GM10248 (cell line): Measurements from ENCODE around the gene TMEM198.
A peak's percentile ranks its signal among the peaks of the same experiment; 100 is the strongest.

Experiments used
- CTCF ChIA-PET: fragments of 300-600 bp; sonication (Branson Sonifier 250); formaldehyde crosslinking; extraction: SDS; loops from one replicate; lab custom pipeline; 2021; ENCODE audit warnings: antibody characterized with exemption; lab: Yijun Ruan, JAX
- POLR2A ChIA-PET: fragments of 350-650 bp; sonication (Branson Sonifier 250); formaldehyde crosslinking; extraction: SDS; loops from one replicate; lab custom pipeline; 2020; ENCODE audit warnings: antibody characterized with exemption; lab: Yijun Ruan, JAX
- DNase-seq: peaks from one replicate; pipeline ENCODE4 v3.0.0; 2012; ENCODE audit errors: extremely low spot score
- TF ChIP-seq, protein P1 (sequence below): IDR thresholded peaks from 2 replicates; pipeline ENCODE4 v1.5.1; 2012; ENCODE audit warnings: mild to moderate bottlenecking, low read depth; ENCODE audit errors: extremely low read depth, missing control alignments, control extremely low read depth

Gene TMEM198

GRCh38 chr2:219516888-219517287, 26.9 kb upstream of the TMEM198 start:
- DNase-seq, result no peak
- ChIA-PET CTCF (interaction anchor here (1.0 to 7.2 kb wide), 6 partner anchors 9 to 114 kb away, joined by 3 to 80 read pairs (median 3); no protein-coding TSS in a partner anchor), POLR2A (interaction anchor here (1.5 kb wide), 1 partner anchor 19 kb away, joined by 5 read pairs; the partner anchor contains the start of gene GMPPA)
- TF ChIP-seq, protein P1, sequence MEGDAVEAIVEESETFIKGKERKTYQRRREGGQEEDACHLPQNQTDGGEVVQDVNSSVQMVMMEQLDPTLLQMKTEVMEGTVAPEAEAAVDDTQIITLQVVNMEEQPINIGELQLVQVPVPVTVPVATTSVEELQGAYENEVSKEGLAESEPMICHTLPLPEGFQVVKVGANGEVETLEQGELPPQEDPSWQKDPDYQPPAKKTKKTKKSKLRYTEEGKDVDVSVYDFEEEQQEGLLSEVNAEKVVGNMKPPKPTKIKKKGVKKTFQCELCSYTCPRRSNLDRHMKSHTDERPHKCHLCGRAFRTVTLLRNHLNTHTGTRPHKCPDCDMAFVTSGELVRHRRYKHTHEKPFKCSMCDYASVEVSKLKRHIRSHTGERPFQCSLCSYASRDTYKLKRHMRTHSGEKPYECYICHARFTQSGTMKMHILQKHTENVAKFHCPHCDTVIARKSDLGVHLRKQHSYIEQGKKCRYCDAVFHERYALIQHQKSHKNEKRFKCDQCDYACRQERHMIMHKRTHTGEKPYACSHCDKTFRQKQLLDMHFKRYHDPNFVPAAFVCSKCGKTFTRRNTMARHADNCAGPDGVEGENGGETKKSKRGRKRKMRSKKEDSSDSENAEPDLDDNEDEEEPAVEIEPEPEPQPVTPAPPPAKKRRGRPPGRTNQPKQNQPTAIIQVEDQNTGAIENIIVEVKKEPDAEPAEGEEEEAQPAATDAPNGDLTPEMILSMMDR, result no peak

- no peak for DNase-seq
- TF ChIP-seq, protein P1, result no peak
- ChIA-PET POLR2A (interaction anchor here (1.5 kb wide), 1 partner anchor 20 kb away, joined by 5 read pairs; the partner anchor contains the start of gene GMPPA), CTCF (interaction anchor here (0.6 to 7.2 kb wide), 8 partner anchors 9 to 115 kb away, joined by 3 to 80 read pairs (median 3); partner anchors contain the start of gene GMPPA)
Observed at GRCh38 chr2:219517954-219518778, 25.7 kb upstream of the TMEM198 start.

DNA sequence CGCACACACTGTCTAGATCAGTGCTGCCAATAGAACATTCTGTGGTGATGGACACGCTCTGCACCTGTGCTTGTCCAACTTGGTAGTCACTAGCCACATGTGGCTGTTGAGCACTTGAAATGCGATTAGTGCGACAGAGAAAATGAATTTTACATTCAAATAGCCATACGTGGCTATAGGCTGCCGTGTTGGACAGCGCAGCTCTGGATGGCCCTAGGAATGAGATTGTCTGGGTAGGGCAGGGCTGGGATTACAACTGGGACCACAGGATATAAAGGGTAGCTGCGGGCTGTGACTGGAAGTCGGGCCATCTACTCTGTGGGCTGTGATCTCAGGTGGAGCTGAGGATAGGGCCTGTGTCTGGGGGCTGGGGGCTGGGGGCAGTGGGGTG, 24.3 kb upstream of the TMEM198 start:
- TF ChIP-seq, protein P1, result no peak
- ChIA-PET CTCF (interaction anchor here (1.2 to 7.2 kb wide), 6 partner anchors 10 to 47 kb away, joined by 3 to 80 read pairs (median 5); a partner anchor contains a TSS), POLR2A (no interaction called here)
- no peak for DNase-seq

DNA sequence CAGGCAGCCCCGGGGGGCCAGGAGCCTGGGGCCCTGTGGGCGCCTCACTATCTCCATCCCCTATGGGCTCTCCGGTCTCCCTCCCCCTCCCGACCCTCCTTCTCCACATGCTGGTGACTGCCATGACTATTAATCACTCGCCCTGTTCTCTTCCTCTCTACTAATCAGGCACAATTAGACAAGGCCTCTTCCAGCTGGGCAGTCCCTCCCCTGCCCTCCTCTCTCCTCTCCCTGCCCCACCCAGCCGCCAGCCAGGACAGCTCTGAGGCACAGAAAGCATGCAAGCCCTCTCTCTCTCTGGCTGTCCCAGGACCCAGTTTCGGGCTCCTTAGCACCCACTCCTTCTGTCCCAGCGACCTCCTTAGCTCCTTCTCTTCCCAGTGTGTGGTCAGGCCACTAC, 23.7 kb upstream of the TMEM198 start:
- ChIA-PET POLR2A (no interaction called here), CTCF (interaction anchor here (0.7 to 7.2 kb wide), 10 partner anchors 8 to 117 kb away, joined by 3 to 80 read pairs (median 4); a partner anchor contains a TSS)
- DNase-seq, result no peak

DNA sequence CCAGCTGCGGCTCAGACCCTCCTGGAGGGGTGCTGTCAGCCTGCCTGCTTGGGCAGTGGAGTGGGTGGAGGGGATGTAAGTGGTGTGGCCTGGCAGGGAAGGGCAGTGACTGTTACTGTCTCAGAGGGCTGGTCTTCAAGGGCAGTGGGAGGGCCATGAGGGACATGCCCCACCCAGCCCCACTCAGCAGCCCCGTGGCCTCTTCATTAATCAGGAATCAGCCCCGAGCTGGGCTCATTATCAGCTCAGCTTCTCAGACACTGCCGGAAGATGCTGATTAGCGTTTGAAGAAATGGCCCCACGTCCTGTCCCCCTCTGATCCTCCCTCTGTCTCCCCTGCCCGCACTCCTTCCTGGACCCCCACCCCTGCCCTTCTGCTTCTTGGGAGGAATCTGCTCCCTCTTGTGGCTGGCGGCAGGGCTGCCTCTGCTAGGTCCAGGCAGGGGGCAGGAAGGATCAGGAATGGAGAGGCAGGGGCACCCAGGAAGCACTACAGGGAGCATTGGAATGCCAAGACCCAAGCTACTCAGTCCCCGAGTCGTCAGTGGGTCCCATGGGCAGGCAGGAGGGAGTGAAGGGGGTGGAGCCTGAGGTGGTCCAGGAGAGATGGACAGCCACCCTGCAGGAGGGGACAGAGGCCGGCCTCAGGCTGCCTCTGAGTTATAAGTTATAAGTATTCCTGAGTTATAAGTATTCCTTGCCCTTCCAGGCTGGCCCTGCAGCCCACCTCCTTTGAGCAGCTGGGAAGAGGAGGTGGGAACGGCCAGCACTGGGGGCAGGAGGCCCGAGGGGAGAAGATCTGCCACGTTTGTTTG, 22.6 kb upstream of the TMEM198 start:
- ChIA-PET POLR2A (no interaction called here), CTCF (interaction anchor here (0.8 to 7.2 kb wide), 7 partner anchors 8 to 118 kb away, joined by 3 to 80 read pairs (median 5); a partner anchor contains a TSS)
- TF ChIP-seq, protein P1, result peak; percentile 28
- DNase-seq, result no peak

More for the DNA sequence above, 23.7 kb upstream of the TMEM198 start:
- TF ChIP-seq, protein P1, result no peak
